ENCODE results near the gene IFI16. TPM values are rescaled to one million over a fixed set of nuclear protein-coding genes. Genes with fewer than 3 reads are reported as not detected.

Gene IFI16
- total and polyA plus RNA-seq, 2 of the 13 experiments (the other 11 are each of a cell fraction or from before 2014, with no cell fraction given) = not detected

- TF ChIP-seq ARID5B (CRISPR knock-in tag; IDR thresholded peaks at IDR 0.05) (no peak), ZNF780A (CRISPR knock-in tag; IDR thresholded peaks at IDR 0.05) (no peak), ZNF34 (CRISPR knock-in tag; IDR thresholded peaks at IDR 0.05; ENCODE audit: borderline replicate concordance) (no peak), KAT2B (IDR thresholded peaks at IDR 0.05; ENCODE audit: borderline replicate concordance, low read depth, low read length) (no peak), SALL1 (CRISPR knock-in tag; IDR thresholded peaks at IDR 0.05) (no peak), SMAD1 (CRISPR knock-in tag; IDR thresholded peaks at IDR 0.05; ENCODE audit: borderline replicate concordance, low read depth) (no peak), TCF7 (IDR thresholded peaks at IDR 0.05; ENCODE audit: low read depth) (no peak), ZKSCAN5 (CRISPR knock-in tag; IDR thresholded peaks at IDR 0.05) (no peak), CEBPB (IDR thresholded peaks at IDR 0.05; ENCODE audit: borderline replicate concordance, low read depth, low read length) (no peak)
- TF ChIP-seq, protein P1, sequence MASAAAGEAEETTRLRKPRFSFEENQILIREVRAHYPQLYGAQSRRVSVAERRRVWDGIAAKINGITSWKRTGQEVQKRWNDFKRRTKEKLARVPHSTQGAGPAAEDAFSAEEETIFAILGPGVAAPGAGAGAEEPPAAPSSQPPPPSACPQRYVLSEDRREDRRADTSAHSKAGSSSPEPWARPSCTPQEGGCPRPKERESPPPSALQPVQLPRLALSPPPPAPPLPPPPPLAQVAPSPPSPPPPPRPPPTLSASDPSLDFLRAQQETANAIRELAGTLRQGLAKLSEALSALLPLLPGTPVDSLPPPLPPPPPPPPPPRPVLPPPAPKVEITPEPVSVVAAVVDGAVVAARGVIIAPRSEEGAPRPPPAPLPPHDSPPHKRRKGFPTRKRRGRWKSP (CRISPR knock-in tag; IDR thresholded peaks at IDR 0.05) = no peak
These were observed 46.7 kb upstream of the IFI16 start (continued) for GRCh38 chr1:158962983-158963382.

Measured in HepG2 (cell line).